Hippocampal formation (tissue), 2 donors: Measurements from ENCODE around the gene ACVRL1.

Experiments
- DNase-seq, 2 donors: peaks; one replicate each; lab custom pipeline; 2025; lab: John Stamatoyannopoulos, UW

Gene ACVRL1

DNA sequence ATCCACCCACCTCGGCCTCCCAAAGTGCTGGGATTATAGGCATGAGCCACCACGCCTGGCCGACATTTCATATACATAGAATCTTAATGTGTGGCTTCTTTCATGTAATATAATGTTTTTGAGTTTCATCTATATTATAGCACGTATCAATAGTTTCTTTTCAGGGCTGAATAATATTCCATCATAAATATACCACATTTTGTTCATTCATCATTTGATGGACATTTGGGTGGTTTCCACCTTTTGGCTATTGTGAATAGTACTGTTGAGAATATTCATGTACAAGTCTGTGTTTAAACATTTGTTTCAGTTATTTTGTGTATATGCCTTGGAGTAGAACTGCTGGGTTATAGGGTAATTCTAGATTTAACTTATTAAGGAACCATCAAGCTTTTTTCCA, 56.2 kb downstream of the ACVRL1 start:
- DNase-seq: no peak

- no peak for DNase-seq
Observed at GRCh38 chr12:51969643-51970042, 62.3 kb downstream of the ACVRL1 start.

- no peak for DNase-seq
Observed at GRCh38 chr12:51970904-51971646, 63.8 kb downstream of the ACVRL1 start.

DNA sequence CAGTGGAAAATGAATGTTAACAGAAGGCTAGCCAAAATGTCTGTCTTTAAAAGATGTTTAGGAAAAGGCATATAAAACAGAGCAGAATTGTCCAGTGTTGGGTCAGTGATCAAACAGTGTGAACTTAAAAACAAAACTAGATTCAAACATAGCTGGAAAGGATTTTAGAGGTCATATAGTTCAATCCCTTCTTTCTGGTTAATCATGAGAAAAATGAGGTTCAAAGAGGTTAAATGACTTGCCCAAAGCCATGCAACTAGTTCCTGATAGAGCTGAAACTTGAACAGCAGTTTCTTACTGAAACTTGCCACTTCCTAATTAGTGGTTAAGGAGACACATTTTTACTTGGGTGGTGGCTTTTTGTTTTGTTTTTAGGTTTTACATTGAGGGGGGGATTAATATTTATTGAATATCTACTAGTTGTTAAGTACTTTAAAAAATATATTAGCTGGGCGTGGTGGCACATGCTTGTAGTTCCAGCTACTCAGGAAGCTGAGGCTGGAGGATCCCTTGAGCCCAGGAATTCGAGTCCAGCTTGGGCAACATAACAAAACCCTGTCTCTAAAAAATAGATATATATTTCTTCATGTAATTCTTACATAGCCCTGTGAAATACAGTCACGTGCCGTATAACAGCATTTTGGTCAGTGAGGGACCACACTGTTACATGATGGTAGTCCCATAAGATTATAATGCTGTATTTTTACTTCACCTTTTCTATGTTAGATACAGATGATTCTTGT, 64.5 kb downstream of the ACVRL1 start:
- DNase-seq: no peak

DNA sequence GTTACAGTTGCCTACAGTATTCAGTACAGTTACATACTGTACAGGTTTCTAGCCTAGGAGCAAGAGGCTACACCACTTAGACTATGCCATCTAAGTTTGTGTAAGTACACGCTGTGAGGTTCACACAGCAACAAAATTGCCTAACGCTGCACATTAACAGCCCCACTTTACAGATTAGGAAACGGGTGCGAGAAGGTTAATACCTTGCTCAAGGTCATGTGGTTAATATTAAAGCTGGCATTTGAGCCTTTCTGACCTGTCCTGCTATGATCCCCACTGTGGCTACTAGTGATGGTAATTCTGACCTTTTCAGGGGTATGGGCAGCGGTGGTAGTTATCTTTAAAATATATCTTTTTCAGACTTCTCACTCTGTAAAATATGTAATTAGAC, 65.1 kb downstream of the ACVRL1 start:
- DNase-seq: no peak

DNA sequence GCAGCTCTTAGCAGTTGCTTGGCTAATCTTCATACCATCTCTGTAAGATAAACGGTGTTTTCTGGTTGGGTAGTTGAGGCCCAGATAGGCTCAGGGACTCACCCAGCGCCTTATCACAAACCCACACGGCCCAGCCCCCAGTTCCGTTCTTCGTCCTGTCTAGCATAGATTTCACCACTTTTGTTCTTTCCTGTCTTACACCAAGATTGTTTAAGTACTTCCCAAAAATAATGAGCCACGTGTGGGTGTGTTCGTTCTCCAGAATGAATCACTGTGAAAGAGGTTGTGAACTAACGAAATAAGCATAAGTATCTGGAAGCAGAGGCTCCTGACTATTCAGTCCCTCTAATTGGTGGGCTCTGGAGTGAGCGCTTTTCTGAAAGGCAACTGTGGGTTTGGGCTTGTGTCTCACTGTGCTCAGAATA, 65.6 kb downstream of the ACVRL1 start:
- peak in 1 of 2 donors; percentile 12 for DNase-seq
